Limb (tissue), 2 donors: ENCODE results near the gene MRPL1.
"Not testable (repeated sequence)": the region's sequence is repeated elsewhere in the genome, so short reads cannot be mapped to it uniquely, and the experiment has no call there.

Source experiments
- DNase-seq, 2 donors: peaks; one replicate each; pipeline ENCODE4 v3.0.0-alpha.2; 2016; ENCODE audit errors: extremely low spot score in 2 of 2

MRPL1 gene

DNA sequence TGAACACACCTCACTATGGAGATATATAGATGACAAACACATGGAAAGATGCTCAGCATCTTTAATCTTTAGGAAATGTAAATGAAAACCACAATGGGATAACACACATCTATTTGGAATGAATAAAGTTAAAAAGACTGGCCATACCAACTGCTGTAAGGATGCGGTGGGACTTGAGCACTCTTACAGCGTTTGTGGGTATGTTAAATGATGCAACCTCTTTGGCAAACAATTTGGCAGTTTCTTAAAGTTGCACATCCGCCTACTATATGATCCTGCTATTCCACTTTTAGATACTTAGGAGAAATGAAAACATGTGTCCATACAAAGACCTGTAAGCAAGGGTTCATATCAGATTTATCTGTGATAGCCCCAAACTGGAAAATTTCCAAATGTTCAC, 50.7 kb downstream of the MRPL1 start:
- DNase-seq = no peak

- no peak for DNase-seq
Observed at GRCh38 chr4:77917075-77917474, 54.4 kb downstream of the MRPL1 start.

DNA sequence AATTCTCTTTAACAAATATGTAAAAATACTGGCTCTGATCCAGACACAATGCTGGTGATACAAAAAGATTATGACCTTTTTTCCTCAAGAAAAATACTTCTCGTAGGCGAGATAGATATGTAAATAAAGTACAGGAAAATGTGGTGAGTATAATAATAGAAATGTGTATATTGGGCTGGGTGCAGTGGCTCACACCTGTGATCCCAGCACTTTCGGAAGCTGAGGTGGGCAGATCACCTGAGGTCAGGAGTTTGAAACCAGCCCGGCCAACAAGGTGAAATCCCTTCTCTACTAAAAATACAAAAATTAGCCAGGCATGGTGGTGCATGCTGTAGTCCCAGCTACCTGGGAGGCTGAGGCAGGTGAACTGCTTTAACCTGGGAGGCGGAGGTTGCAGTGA, 55.0 kb downstream of the MRPL1 start:
- no peak for DNase-seq

GRCh38 chr4:77920371-77920770, 57.7 kb downstream of the MRPL1 start:
- DNase-seq = no peak

- DNase-seq = no peak
Observed at GRCh38 chr4:77921701-77922100, 59.1 kb downstream of the MRPL1 start.

- DNase-seq = no peak
Observed at GRCh38 chr4:77922158-77923094, 59.8 kb downstream of the MRPL1 start.

- no peak for DNase-seq
Observed at GRCh38 chr4:77927991-77928925, 65.6 kb downstream of the MRPL1 start.

- DNase-seq = no peak
Observed at GRCh38 chr4:77930154-77930639, 67.6 kb downstream of the MRPL1 start.

- no peak for DNase-seq
Observed at GRCh38 chr4:77930876-77931275, 68.2 kb downstream of the MRPL1 start.

DNA sequence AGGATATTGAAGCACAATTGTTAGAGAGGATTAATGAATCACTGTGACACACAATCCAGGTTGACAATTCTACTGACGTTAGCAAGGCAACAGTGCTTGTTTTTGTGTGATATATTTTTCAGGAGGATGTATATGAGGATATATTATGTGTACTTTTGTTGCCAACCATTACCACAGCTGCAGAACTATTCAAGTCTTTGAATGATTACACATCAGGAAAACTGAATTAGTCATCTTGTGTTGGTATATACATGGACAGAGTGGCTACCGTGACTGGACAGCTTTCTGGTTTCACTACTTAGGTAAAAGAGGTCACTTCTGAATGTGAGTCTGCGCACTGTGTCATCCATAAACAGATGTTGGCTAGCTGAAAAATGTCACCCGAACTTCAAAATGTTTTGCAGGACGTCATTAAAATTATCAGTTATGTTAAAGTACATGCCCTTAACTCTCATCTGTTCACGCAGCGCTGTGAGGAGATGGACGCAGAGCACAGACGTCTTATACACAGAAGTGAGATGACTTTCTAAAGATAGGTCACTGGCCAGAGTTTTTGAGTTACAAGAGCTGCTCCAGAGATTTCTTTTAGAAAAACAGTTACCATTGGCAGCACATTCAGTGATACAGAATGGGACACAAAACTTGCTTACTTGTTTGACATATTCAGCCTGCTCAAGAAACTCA, 69.0 kb downstream of the MRPL1 start:
- DNase-seq = no peak

- no peak for DNase-seq
Observed at GRCh38 chr4:77938560-77938959, 75.9 kb downstream of the MRPL1 start.

GRCh38 chr4:77945929-77946328, 83.3 kb downstream of the MRPL1 start:
- DNase-seq = not testable (repeated sequence)

DNA sequence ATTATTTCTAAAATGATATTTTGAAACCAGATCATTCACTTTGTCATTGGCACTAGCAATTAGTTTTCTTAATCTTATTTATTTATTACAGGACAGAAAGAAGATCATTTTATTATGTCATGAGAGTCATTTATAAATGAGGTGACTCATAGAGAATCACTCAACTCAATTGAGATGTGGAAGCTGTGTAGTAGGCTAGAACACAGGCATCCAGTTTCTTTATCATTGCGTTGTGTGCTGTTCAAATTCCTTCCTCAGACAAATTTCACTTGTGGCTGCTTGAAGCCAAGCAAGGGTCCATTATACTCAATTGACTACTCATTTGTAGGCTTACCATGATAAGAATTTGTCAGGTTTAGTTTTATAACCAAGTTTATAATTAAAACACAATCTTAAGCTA, 87.6 kb downstream of the MRPL1 start:
- no peak for DNase-seq

DNA sequence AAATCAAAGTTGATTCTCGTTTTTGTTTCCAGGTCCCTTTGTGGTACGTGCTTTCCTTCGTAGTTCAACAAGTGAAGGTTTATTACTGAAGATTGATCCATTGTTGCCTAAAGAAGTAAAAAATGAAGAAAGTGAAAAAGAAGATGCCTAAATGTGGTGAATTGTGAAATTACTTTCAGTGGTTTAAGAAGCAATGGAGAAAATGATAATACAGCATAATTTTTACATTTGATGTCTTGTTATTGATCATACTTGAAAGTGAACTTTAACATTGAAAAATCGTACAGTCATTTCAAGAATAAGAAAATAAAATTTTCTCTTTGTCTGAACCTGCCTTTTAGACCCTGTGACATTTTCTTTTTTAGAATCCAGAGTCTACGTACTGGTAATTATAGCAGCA, 89.8 kb downstream of the MRPL1 start:
- no peak for DNase-seq

- no peak for DNase-seq
Observed at GRCh38 chr4:77954690-77955089, 92.1 kb downstream of the MRPL1 start.

- no peak for DNase-seq
Observed at GRCh38 chr4:77956917-77957316, 94.3 kb downstream of the MRPL1 start.

GRCh38 chr4:77958897-77959296, 96.3 kb downstream of the MRPL1 start:
- DNase-seq = no peak

- DNase-seq = peak in 1 of 2 donors; percentile 70
Observed at GRCh38 chr4:77959566-77960338, 97.1 kb downstream of the MRPL1 start.

DNA sequence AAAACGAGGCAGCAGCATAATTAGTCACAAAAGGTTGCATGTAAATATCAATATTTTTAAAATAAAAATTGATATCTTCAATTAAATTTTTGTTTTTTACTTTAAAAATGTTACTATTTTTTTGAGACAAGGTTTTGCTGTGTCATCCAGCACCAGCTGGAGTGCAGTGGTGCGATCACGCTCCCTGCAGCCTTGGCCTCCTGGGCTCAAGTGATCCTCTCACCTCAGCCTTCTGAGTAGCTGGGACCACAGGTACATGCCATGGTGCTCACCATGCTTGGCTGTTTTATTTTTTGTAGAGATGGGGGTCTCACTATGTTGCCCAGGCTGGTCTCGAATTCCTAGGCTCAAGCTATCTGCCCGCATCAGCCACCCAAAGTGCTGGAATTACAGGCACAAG, 97.7 kb downstream of the MRPL1 start:
- no peak for DNase-seq

GRCh38 chr4:77963004-77963403, 100.4 kb downstream of the MRPL1 start:
- DNase-seq = no peak

DNA sequence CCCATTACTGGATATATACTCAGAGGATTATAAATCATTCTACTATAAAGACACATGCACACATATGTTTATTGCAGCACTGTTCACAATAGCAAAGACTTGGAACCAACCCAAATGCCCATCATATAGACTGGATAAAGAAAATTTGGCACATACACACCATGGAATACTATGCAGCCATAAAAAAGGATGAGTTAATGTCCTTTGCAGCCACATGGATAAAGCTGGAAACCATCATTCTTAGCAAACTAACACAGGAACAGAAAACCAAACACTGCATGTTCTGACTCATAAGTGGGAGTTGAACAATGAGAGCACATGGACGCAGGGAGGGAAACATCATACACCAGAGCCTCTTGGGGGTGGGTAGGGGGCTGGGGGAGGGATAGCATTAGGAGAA, 111.0 kb downstream of the MRPL1 start:
- not testable (repeated sequence) for DNase-seq
